Adrenal gland (tissue), 5 donors: ENCODE data around the gene LCN1.

Experiments
- POLR2A ChIP-seq, 2 donors: fragments of 450-650 bp; IDR thresholded peaks; one replicate each; pipeline ENCODE4 v1.6.1; 2017; ENCODE audit warnings: antibody characterized with exemption in 2 of 2, mild to moderate bottlenecking in 2 of 2, moderate library complexity in 1 of 2
- TF ChIP-seq, protein P1 (sequence below), 6 experiments: fragments of 450-650 bp in 4 of 6; fragments of 200-600 bp in 2 of 6; sonication (generic) in 1 of 6; IDR thresholded peaks; 1 replicate in 5 of 6; 2 replicates in 1 of 6; pipeline versions ENCODE4 v1.5.1 to v1.8.0; 2016 to 2021; ENCODE audit warnings: antibody characterized with exemption in 6 of 6, mild to moderate bottlenecking in 2 of 6, moderate library complexity in 1 of 6
- donor health status: DM: no; HTN: no; CAD: no.

DNA sequence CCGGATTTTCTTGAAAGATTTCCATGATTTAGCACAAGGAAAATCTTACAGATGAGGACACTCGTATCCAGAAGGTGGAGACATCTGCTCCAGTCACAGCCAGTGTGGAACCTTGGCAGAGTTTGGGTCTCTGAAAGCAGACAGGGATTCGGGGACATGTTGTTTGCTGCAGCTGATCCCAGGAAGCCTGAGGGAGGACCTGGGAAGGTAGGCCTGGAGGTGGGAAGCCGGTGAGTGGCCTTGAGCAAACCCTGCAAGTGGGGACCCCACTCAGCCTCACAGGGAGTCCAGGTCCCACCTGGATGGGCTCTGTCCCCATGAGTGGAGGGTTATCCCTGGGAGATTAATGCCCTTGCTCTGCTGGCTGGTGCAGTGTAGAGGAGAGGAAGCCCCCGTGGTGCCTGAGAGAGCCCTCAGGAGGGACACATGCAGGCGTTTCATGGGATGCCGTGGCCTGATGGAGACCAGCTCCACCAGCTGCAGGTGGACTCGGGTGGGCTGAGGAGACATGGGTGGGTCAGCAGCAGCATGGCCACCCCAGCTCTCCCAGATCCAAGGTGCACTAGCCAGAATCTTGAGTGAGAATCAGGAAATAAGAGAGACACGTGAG lies 12.9 kb upstream of the LCN1 start:
- TF ChIP-seq POLR2A (IDR thresholded peaks at IDR 0.05) = no peak
- TF ChIP-seq, protein P1, sequence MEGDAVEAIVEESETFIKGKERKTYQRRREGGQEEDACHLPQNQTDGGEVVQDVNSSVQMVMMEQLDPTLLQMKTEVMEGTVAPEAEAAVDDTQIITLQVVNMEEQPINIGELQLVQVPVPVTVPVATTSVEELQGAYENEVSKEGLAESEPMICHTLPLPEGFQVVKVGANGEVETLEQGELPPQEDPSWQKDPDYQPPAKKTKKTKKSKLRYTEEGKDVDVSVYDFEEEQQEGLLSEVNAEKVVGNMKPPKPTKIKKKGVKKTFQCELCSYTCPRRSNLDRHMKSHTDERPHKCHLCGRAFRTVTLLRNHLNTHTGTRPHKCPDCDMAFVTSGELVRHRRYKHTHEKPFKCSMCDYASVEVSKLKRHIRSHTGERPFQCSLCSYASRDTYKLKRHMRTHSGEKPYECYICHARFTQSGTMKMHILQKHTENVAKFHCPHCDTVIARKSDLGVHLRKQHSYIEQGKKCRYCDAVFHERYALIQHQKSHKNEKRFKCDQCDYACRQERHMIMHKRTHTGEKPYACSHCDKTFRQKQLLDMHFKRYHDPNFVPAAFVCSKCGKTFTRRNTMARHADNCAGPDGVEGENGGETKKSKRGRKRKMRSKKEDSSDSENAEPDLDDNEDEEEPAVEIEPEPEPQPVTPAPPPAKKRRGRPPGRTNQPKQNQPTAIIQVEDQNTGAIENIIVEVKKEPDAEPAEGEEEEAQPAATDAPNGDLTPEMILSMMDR (IDR thresholded peaks at IDR 0.05) = no peak
